ENCODE measurements around the gene GIMAP4. TPM values are rescaled to one million over a fixed set of nuclear protein-coding genes. Genes with fewer than 3 reads are reported as not detected.
"Not testable (repeated sequence)": the region's sequence is repeated elsewhere in the genome, so short reads cannot be mapped to it uniquely, and the experiment has no call there.

GIMAP4 gene
- total RNA-seq = 68.5 TPM
- polyA plus RNA-seq = 40.9 TPM
- long read RNA-seq, donor 1, partial matches to known transcripts = 0 of 4 reads
- long read RNA-seq, donor 1, other reads (novel, unspliced or antisense) = 0 of 4 reads
- long read RNA-seq, donor 2 = 0 reads
- long read RNA-seq, donor 3, transcript GIMAP4-201 (3 exons, 2,060 nt) = major isoform, 23 of 39 reads
- long read RNA-seq, donor 3, partial matches to known transcripts = 13 of 39 reads
- long read RNA-seq, donor 3, other reads (novel, unspliced or antisense) = 0 of 39 reads
- long read RNA-seq, donor 4, transcript GIMAP4-201 (3 exons, 2,060 nt) = major isoform, 11 of 32 reads
- long read RNA-seq, donor 4, partial matches to known transcripts = 21 of 32 reads
- long read RNA-seq, donor 4, other reads (novel, unspliced or antisense) = 0 of 32 reads
- long read RNA-seq, donor 5, transcript GIMAP4-201 (3 exons, 2,060 nt) = major isoform, 48 of 92 reads
- long read RNA-seq, donor 5, partial matches to known transcripts = 5 of 92 reads
- long read RNA-seq, donor 5, other reads (novel, unspliced or antisense) = 36 of 92 reads
- long read RNA-seq, donor 6, transcript GIMAP4-201 (3 exons, 2,060 nt) = major isoform, 15 of 26 reads
- long read RNA-seq, donor 6, partial matches to known transcripts = 10 of 26 reads
- long read RNA-seq, donor 6, other reads (novel, unspliced or antisense) = 0 of 26 reads
- long read RNA-seq, donor 7, transcript GIMAP4-201 (3 exons, 2,060 nt) = major isoform, 21 of 22 reads
- long read RNA-seq, donor 7, partial matches to known transcripts = 0 of 22 reads
- long read RNA-seq, donor 7, other reads (novel, unspliced or antisense) = 0 of 22 reads
- long read RNA-seq, donor 8, transcript GIMAP4-201 (3 exons, 2,060 nt) = major isoform, 11 of 11 reads
- long read RNA-seq, donor 8, partial matches to known transcripts = 0 of 11 reads
- long read RNA-seq, donor 8, other reads (novel, unspliced or antisense) = 0 of 11 reads
- long read RNA-seq, donor 9, transcript GIMAP4-201 (3 exons, 2,060 nt) = major isoform, 9 of 10 reads
- long read RNA-seq, donor 9, partial matches to known transcripts = 0 of 10 reads
- long read RNA-seq, donor 9, other reads (novel, unspliced or antisense) = 0 of 10 reads
- long read RNA-seq, donor 10, transcript GIMAP4-201 (3 exons, 2,060 nt) = major isoform, 13 of 16 reads
- long read RNA-seq, donor 10, partial matches to known transcripts = 0 of 16 reads
- long read RNA-seq, donor 10, other reads (novel, unspliced or antisense) = 0 of 16 reads

- Histone ChIP-seq H3K4me3 (ENCODE audit: low read length in 2 of 2) (peak within 1 kb of the TSS; percentile 31 to 40), H3K27me3 (ENCODE audit: control insufficient read depth in 2 of 2, insufficient read depth in 1 of 2, low read length in 1 of 2) (no peaks in the 10 kb centered on the region), H3K4me1 (ENCODE audit: control insufficient read depth in 2 of 2, insufficient read depth in 2 of 2, low read length in 2 of 2) (peaks cover 0 to 4% of the 10 kb centered on the region in 2 donors), H3K9me3 (ENCODE audit: control insufficient read depth in 2 of 2, insufficient read depth in 1 of 2, low read length in 1 of 2) (peaks cover 0 to 4% of the 10 kb centered on the region in 2 donors), H3K27ac (ENCODE audit: low read depth in 1 of 2, low read length in 1 of 2) (peak within 1 kb of the TSS; percentile 34 to 46), H3K36me3 (ENCODE audit: control insufficient read depth in 2 of 2, insufficient read depth in 2 of 2, low read length in 1 of 2) (peaks cover 0 to 3% of the 10 kb centered on the region in 2 donors)
- WGBS = 51% methylated on average over 9 of the region's 9 CpGs
- peak in 1 of 9 donors; percentile 48 for DNase-seq (ENCODE audit: low read depth in 6 of 9, low spot score in 9 of 9)
Observed at GRCh38 chr7:150567169-150567568, at the start of gene GIMAP4. Gene GIMAP4, plus strand, starts transcription at chr7:150567390. Its CDS starts 2,512 bp downstream, at chr7:150569902.

GRCh38 chr7:150519310-150519709 is 47.9 kb upstream of the GIMAP4 start:
- peaks cover 2 to 3% of the 10 kb centered on the region in 2 donors for H3K4me1 ChIP-seq (ENCODE audit: control insufficient read depth in 2 of 2, insufficient read depth in 2 of 2, low read length in 2 of 2)
- H3K4me3 ChIP-seq (ENCODE audit: low read length in 2 of 2) = no peak overlapping the region
- no peaks in the 10 kb centered on the region for H3K27me3 ChIP-seq (ENCODE audit: control insufficient read depth in 2 of 2, insufficient read depth in 1 of 2, low read length in 1 of 2)
- no peak overlapping the region for H3K27ac ChIP-seq (ENCODE audit: low read depth in 1 of 2, low read length in 1 of 2)
- peaks cover 7 to 15% of the 10 kb centered on the region in 2 donors for H3K36me3 ChIP-seq (ENCODE audit: control insufficient read depth in 2 of 2, insufficient read depth in 2 of 2, low read length in 1 of 2)
- WGBS = 67% methylated on average over 2 of the region's 2 CpGs
- H3K9me3 ChIP-seq (ENCODE audit: control insufficient read depth in 2 of 2, insufficient read depth in 1 of 2, low read length in 1 of 2) = no peaks in the 10 kb centered on the region
- DNase-seq (ENCODE audit: low read depth in 6 of 9, low spot score in 9 of 9) = no peak

- peaks cover 0 to 2% of the 10 kb centered on the region in 2 donors for H3K4me1 ChIP-seq (ENCODE audit: control insufficient read depth in 2 of 2, insufficient read depth in 2 of 2, low read length in 2 of 2)
- 97% methylated on average over 8 of the region's 8 CpGs for WGBS
- no peak for DNase-seq (ENCODE audit: low read depth in 6 of 9, low spot score in 9 of 9)
- H3K4me3 ChIP-seq (ENCODE audit: low read length in 2 of 2) = no peak overlapping the region
- H3K27ac ChIP-seq (ENCODE audit: low read depth in 1 of 2, low read length in 1 of 2) = peak overlapping the region in 1 of 2 donors; percentile 20
- H3K9me3 ChIP-seq (ENCODE audit: control insufficient read depth in 2 of 2, insufficient read depth in 1 of 2, low read length in 1 of 2) = no peaks in the 10 kb centered on the region
- no peaks in the 10 kb centered on the region for H3K27me3 ChIP-seq (ENCODE audit: control insufficient read depth in 2 of 2, insufficient read depth in 1 of 2, low read length in 1 of 2)
- peaks cover 7 to 15% of the 10 kb centered on the region in 2 donors for H3K36me3 ChIP-seq (ENCODE audit: control insufficient read depth in 2 of 2, insufficient read depth in 2 of 2, low read length in 1 of 2)
Observed at GRCh38 chr7:150520145-150520544, 47.0 kb upstream of the GIMAP4 start.

GRCh38 chr7:150522931-150523330 is 44.3 kb upstream of the GIMAP4 start:
- H3K36me3 ChIP-seq (ENCODE audit: control insufficient read depth in 2 of 2, insufficient read depth in 2 of 2, low read length in 1 of 2) = peaks cover 7 to 15% of the 10 kb centered on the region in 2 donors
- not testable (repeated sequence) for H3K27ac ChIP-seq (ENCODE audit: low read depth in 1 of 2, low read length in 1 of 2); H3K4me3 ChIP-seq (ENCODE audit: low read length in 2 of 2); H3K9me3 ChIP-seq (ENCODE audit: control insufficient read depth in 2 of 2, insufficient read depth in 1 of 2, low read length in 1 of 2); H3K4me1 ChIP-seq (ENCODE audit: control insufficient read depth in 2 of 2, insufficient read depth in 2 of 2, low read length in 2 of 2); DNase-seq (ENCODE audit: low read depth in 6 of 9, low spot score in 9 of 9); H3K27me3 ChIP-seq (ENCODE audit: control insufficient read depth in 2 of 2, insufficient read depth in 1 of 2, low read length in 1 of 2)
- 89% methylated on average over 6 of the region's 6 CpGs for WGBS

GRCh38 chr7:150524018-150524417 is 43.2 kb upstream of the GIMAP4 start:
- DNase-seq (ENCODE audit: low read depth in 6 of 9, low spot score in 9 of 9) = no peak
- H3K27me3 ChIP-seq (ENCODE audit: control insufficient read depth in 2 of 2, insufficient read depth in 1 of 2, low read length in 1 of 2) = no peaks in the 10 kb centered on the region
- 85% methylated on average over 2 of the region's 2 CpGs for whole genome bisulfite sequencing
- H3K4me1 ChIP-seq (ENCODE audit: control insufficient read depth in 2 of 2, insufficient read depth in 2 of 2, low read length in 2 of 2) = no peaks in the 10 kb centered on the region
- no peak overlapping the region for H3K4me3 ChIP-seq (ENCODE audit: low read length in 2 of 2)
- no peaks in the 10 kb centered on the region for H3K9me3 ChIP-seq (ENCODE audit: control insufficient read depth in 2 of 2, insufficient read depth in 1 of 2, low read length in 1 of 2)
- peaks cover 7 to 15% of the 10 kb centered on the region in 2 donors for H3K36me3 ChIP-seq (ENCODE audit: control insufficient read depth in 2 of 2, insufficient read depth in 2 of 2, low read length in 1 of 2)
- H3K27ac ChIP-seq (ENCODE audit: low read depth in 1 of 2, low read length in 1 of 2) = no peak overlapping the region

- H3K27me3 ChIP-seq (ENCODE audit: control insufficient read depth in 2 of 2, insufficient read depth in 1 of 2, low read length in 1 of 2) = no peaks in the 10 kb centered on the region
- H3K4me1 ChIP-seq (ENCODE audit: control insufficient read depth in 2 of 2, insufficient read depth in 2 of 2, low read length in 2 of 2) = no peaks in the 10 kb centered on the region
- H3K27ac ChIP-seq (ENCODE audit: low read depth in 1 of 2, low read length in 1 of 2) = no peak overlapping the region
- WGBS = 100% methylated on average over 1 of the region's 1 CpG
- H3K9me3 ChIP-seq (ENCODE audit: control insufficient read depth in 2 of 2, insufficient read depth in 1 of 2, low read length in 1 of 2) = no peaks in the 10 kb centered on the region
- H3K36me3 ChIP-seq (ENCODE audit: control insufficient read depth in 2 of 2, insufficient read depth in 2 of 2, low read length in 1 of 2) = no peaks in the 10 kb centered on the region
- no peak overlapping the region for H3K4me3 ChIP-seq (ENCODE audit: low read length in 2 of 2)
- DNase-seq (ENCODE audit: low read depth in 6 of 9, low spot score in 9 of 9) = no peak
Observed at GRCh38 chr7:150531704-150532103, 35.5 kb upstream of the GIMAP4 start.

GRCh38 chr7:150538259-150538658 is 28.9 kb upstream of the GIMAP4 start:
- 98% methylated on average over 2 of the region's 2 CpGs for WGBS
- Histone ChIP-seq H3K9me3 (ENCODE audit: control insufficient read depth in 2 of 2, insufficient read depth in 1 of 2, low read length in 1 of 2) (peaks cover 0 to 25% of the 10 kb centered on the region in 2 donors), H3K36me3 (ENCODE audit: control insufficient read depth in 2 of 2, insufficient read depth in 2 of 2, low read length in 1 of 2) (no peaks in the 10 kb centered on the region)

GRCh38 chr7:150553163-150553562 is 14.0 kb upstream of the GIMAP4 start:
- no peaks in the 10 kb centered on the region for H3K27me3 ChIP-seq (ENCODE audit: control insufficient read depth in 2 of 2, insufficient read depth in 1 of 2, low read length in 1 of 2)
- peaks cover 0 to 16% of the 10 kb centered on the region in 2 donors for H3K9me3 ChIP-seq (ENCODE audit: control insufficient read depth in 2 of 2, insufficient read depth in 1 of 2, low read length in 1 of 2)
- no peaks in the 10 kb centered on the region for H3K36me3 ChIP-seq (ENCODE audit: control insufficient read depth in 2 of 2, insufficient read depth in 2 of 2, low read length in 1 of 2)
- no peak for DNase-seq (ENCODE audit: low read depth in 6 of 9, low spot score in 9 of 9)
- H3K4me1 ChIP-seq (ENCODE audit: control insufficient read depth in 2 of 2, insufficient read depth in 2 of 2, low read length in 2 of 2) = peaks cover 0 to 5% of the 10 kb centered on the region in 2 donors
- H3K4me3 ChIP-seq (ENCODE audit: low read length in 2 of 2) = no peak overlapping the region
- H3K27ac ChIP-seq (ENCODE audit: low read depth in 1 of 2, low read length in 1 of 2) = peak overlapping the region; percentile 31 to 49

More at GRCh38 chr7:150538259-150538658, 28.9 kb upstream of the GIMAP4 start:
- H3K4me1 ChIP-seq (ENCODE audit: control insufficient read depth in 2 of 2, insufficient read depth in 2 of 2, low read length in 2 of 2) = no peaks in the 10 kb centered on the region
- no peaks in the 10 kb centered on the region for H3K27me3 ChIP-seq (ENCODE audit: control insufficient read depth in 2 of 2, insufficient read depth in 1 of 2, low read length in 1 of 2)
- no peak overlapping the region for H3K27ac ChIP-seq (ENCODE audit: low read depth in 1 of 2, low read length in 1 of 2)
- DNase-seq (ENCODE audit: low read depth in 6 of 9, low spot score in 9 of 9) = peak in 1 of 9 donors; percentile 37
- H3K4me3 ChIP-seq (ENCODE audit: low read length in 2 of 2) = no peak overlapping the region
